ENCODE measurements around the gene FAM124A. TPM values are rescaled to one million over a fixed set of nuclear protein-coding genes. Genes with fewer than 3 reads are reported as not detected.

FAM124A gene
- total RNA-seq, 1 experiment from 2014 or later = 0.12 TPM

DNA sequence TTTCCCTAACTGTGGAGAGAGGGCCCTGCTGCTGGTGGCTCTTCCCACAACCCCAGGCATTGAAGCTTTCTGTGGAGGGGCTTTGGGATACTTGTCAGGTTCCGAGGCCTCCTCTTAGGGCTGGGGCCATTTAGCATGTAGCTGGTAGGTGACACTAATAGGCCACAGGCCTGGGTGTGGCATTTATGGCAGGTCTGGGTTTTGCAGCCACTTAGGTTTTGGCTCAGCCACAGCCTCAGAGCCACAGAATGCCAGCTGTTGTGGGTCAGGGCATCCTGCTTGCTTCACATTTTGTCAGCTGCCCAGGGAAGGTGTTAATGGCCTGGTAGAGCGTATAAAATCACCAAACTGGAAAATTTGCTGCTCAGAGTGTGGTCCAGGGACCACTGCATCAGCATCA is 15.7 kb downstream of the FAM124A start:
- no TSS peak for BruUV-seq (replicated peaks)
- intact Hi-C loops (cut with micrococcal nuclease) = no loop called here
- Mint-ChIP-seq H3K27me3 (ENCODE audit: insufficient read depth, unreplicated experiment) (no peaks in the 10 kb centered on the region), H3K36me3 (ENCODE audit: insufficient read depth, unreplicated experiment) (no peaks in the 10 kb centered on the region), H3K4me1 (ENCODE audit: insufficient read depth, unreplicated experiment) (peaks cover 6% of the 10 kb centered on the region), H3K27ac (ENCODE audit: low read depth, unreplicated experiment) (no peak overlapping the region), H3K9me3 (ENCODE audit: unreplicated experiment) (no peaks in the 10 kb centered on the region), H3K4me3 (ENCODE audit: unreplicated experiment) (no peak overlapping the region)
- ChIA-PET CTCF (interaction anchor here (0.8 kb wide), 1 partner anchor 13 kb away, joined by 3 read pairs; no protein-coding TSS in a partner anchor), POLR2A (interaction anchor here (0.5 to 1.2 kb wide), 2 partner anchors 16 to 1400 kb away, joined by 3 to 4 read pairs; no protein-coding TSS in a partner anchor)
- TF ChIP-seq, protein P1, sequence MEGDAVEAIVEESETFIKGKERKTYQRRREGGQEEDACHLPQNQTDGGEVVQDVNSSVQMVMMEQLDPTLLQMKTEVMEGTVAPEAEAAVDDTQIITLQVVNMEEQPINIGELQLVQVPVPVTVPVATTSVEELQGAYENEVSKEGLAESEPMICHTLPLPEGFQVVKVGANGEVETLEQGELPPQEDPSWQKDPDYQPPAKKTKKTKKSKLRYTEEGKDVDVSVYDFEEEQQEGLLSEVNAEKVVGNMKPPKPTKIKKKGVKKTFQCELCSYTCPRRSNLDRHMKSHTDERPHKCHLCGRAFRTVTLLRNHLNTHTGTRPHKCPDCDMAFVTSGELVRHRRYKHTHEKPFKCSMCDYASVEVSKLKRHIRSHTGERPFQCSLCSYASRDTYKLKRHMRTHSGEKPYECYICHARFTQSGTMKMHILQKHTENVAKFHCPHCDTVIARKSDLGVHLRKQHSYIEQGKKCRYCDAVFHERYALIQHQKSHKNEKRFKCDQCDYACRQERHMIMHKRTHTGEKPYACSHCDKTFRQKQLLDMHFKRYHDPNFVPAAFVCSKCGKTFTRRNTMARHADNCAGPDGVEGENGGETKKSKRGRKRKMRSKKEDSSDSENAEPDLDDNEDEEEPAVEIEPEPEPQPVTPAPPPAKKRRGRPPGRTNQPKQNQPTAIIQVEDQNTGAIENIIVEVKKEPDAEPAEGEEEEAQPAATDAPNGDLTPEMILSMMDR (IDR thresholded peaks at IDR 0.05; ENCODE audit: unreplicated experiment) = no peak
- no peak for DNase-seq (ENCODE audit: unreplicated experiment)

DNA sequence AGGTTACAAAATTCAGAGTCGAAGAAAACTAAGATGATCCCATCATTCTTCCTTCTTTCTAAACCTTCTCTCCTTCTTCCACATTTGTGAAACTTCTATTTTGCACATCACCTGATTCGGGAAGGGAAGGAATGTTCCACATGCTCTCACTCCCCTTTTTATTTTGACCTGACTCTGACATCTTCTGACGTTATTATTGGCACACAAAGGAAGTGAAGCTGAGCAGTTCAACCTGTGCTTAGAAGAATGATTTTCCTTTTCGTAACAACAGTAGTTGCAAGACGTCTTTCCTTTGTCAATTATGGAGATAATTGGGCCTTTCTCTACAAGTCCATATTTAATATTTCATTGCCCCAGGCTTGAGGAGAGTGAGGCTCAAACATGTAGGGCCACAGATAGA is 18.0 kb downstream of the FAM124A start:
- intact Hi-C loops (cut with micrococcal nuclease) = no loop called here
- Mint-ChIP-seq H3K9me3 (ENCODE audit: unreplicated experiment) (no peaks in the 10 kb centered on the region), H3K27ac (ENCODE audit: low read depth, unreplicated experiment) (no peak overlapping the region), H3K4me3 (ENCODE audit: unreplicated experiment) (no peak overlapping the region), H3K4me1 (ENCODE audit: insufficient read depth, unreplicated experiment) (peaks cover 6% of the 10 kb centered on the region), H3K36me3 (ENCODE audit: insufficient read depth, unreplicated experiment) (no peaks in the 10 kb centered on the region), H3K27me3 (ENCODE audit: insufficient read depth, unreplicated experiment) (no peaks in the 10 kb centered on the region)
- CTCF ChIA-PET = interaction anchor here (0.7 to 1.1 kb wide), 3 partner anchors 12 to 46 kb away, joined by 4 to 6 read pairs (median 4); no protein-coding TSS in a partner anchor
- TF ChIP-seq, protein P1 (IDR thresholded peaks at IDR 0.05; ENCODE audit: unreplicated experiment) = no peak
- POLR2A ChIA-PET = no interaction called here
- no peak for DNase-seq (ENCODE audit: unreplicated experiment)
- BruUV-seq (replicated peaks) = no TSS peak

DNA sequence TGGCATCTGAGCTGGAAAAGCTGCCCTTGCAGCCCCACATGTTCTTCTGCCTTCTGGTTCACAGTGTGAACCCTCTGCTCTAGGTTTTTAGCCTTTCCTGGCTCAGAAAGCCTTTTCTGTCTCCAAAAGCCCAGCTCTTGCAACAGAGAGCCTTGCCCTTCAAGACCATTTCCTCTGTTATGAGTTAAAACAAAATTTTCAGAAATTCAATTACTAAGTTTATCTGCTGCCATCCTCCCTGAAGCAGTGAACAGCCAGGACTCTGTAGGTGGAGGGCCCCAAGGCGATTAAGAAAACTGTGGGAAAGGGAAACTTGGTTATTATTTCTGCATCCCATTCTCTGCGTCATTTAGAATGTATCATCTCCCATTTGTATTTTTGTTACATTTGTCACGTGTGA is 18.8 kb downstream of the FAM124A start:
- Mint-ChIP-seq H3K4me3 (ENCODE audit: unreplicated experiment) (no peak overlapping the region), H3K9me3 (ENCODE audit: unreplicated experiment) (no peaks in the 10 kb centered on the region), H3K36me3 (ENCODE audit: insufficient read depth, unreplicated experiment) (no peaks in the 10 kb centered on the region), H3K4me1 (ENCODE audit: insufficient read depth, unreplicated experiment) (peaks cover 2% of the 10 kb centered on the region), H3K27me3 (ENCODE audit: insufficient read depth, unreplicated experiment) (no peaks in the 10 kb centered on the region), H3K27ac (ENCODE audit: low read depth, unreplicated experiment) (no peak overlapping the region)
- TF ChIP-seq, protein P1 (IDR thresholded peaks at IDR 0.05; ENCODE audit: unreplicated experiment) = no peak
- ChIA-PET POLR2A (no interaction called here), CTCF (interaction anchor here (0.7 kb wide), 1 partner anchor 45 kb away, joined by 3 read pairs; no protein-coding TSS in a partner anchor)
- BruUV-seq (replicated peaks) = no TSS peak
- intact Hi-C loops (cut with micrococcal nuclease) = no loop called here
- DNase-seq (ENCODE audit: unreplicated experiment) = no peak

DNA sequence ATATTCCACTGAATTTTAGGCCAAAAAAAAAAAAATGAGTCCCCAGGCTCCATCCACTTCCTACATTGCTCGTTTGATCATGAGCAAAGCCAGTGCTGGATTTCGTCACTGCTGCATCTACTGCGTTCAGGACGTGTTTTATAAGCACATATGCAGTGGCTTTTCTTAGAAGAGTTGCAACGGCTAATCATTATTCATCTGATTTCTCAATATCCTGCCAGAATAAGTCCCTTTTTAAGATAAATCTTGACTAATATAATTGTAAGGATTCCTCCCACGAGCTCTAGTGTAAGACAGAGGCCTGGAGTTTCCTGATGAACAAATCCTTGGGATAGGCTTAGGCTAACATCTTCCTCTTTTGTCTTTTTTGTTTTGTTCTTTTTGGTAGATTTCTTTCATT is 19.5 kb downstream of the FAM124A start:
- TF ChIP-seq, protein P1 (IDR thresholded peaks at IDR 0.05; ENCODE audit: unreplicated experiment) = no peak
- intact Hi-C loops (cut with micrococcal nuclease) = no loop called here
- ChIA-PET POLR2A (no interaction called here), CTCF (no interaction called here)
- Mint-ChIP-seq H3K27me3 (ENCODE audit: insufficient read depth, unreplicated experiment) (no peaks in the 10 kb centered on the region), H3K9me3 (ENCODE audit: unreplicated experiment) (no peaks in the 10 kb centered on the region), H3K36me3 (ENCODE audit: insufficient read depth, unreplicated experiment) (no peaks in the 10 kb centered on the region), H3K4me3 (ENCODE audit: unreplicated experiment) (no peak overlapping the region), H3K4me1 (ENCODE audit: insufficient read depth, unreplicated experiment) (no peaks in the 10 kb centered on the region), H3K27ac (ENCODE audit: low read depth, unreplicated experiment) (no peak overlapping the region)
- DNase-seq (ENCODE audit: unreplicated experiment) = peak; percentile 32
- no TSS peak for BruUV-seq (replicated peaks)
